Measurements from ENCODE around the gene AGER.

The AGER gene

DNA sequence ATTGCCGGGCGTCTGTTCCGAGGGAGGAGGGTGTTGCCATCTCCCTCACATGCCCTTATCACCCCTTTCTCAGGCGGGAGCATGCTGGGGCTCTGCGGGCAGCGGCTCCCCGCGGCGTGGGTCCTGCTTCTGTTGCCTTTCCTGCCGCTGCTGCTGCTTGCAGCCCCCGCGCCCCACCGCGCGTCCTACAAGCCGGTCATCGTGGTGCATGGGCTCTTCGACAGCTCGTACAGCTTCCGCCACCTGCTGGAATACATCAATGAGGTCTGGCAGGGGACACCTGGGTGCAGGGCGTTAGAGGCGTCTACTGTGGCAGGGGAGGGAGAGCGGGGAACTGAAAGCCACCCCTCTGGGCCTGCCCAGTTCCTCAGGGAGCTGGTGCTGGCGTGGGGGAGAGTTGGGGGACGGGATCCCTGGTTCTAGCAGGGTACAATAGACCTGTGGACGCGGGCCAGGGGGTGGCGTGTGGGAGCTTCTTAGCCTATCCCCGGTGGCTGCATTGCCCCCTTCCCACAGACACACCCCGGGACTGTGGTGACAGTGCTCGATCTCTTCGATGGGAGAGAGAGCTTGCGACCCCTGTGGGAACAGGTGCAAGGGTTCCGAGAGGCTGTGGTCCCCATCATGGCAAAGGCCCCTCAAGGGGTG, 29.4 kb downstream of the AGER start:
- no peak for TF ChIP-seq EZH2phosphoT487 (conservative IDR thresholded peaks at IDR 0.05; ENCODE audit: low read length)
- TF ChIP-seq, protein P1, sequence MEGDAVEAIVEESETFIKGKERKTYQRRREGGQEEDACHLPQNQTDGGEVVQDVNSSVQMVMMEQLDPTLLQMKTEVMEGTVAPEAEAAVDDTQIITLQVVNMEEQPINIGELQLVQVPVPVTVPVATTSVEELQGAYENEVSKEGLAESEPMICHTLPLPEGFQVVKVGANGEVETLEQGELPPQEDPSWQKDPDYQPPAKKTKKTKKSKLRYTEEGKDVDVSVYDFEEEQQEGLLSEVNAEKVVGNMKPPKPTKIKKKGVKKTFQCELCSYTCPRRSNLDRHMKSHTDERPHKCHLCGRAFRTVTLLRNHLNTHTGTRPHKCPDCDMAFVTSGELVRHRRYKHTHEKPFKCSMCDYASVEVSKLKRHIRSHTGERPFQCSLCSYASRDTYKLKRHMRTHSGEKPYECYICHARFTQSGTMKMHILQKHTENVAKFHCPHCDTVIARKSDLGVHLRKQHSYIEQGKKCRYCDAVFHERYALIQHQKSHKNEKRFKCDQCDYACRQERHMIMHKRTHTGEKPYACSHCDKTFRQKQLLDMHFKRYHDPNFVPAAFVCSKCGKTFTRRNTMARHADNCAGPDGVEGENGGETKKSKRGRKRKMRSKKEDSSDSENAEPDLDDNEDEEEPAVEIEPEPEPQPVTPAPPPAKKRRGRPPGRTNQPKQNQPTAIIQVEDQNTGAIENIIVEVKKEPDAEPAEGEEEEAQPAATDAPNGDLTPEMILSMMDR (IDR thresholded peaks at IDR 0.05; ENCODE audit: insufficient read depth, low read length, poor library complexity, severe bottlenecking), result peak; percentile 85
- Histone ChIP-seq H4K20me1 (ENCODE audit: low read depth, low read length) (no peaks in the 10 kb centered on the region), H3K9ac (ENCODE audit: low read length) (peak overlapping the region; percentile 61), H3K36me3 (ENCODE audit: low read length) (0 out of 2 replicates have a peak, but pooled peaks cover 3% of the 10 kb centered on the region), H3K4me3 (ENCODE audit: insufficient read depth, low read length, poor library complexity, severe bottlenecking) (peak overlapping the region; percentile 61), H3K9me3 (ENCODE audit: insufficient read depth, low read length) (no peaks in the 10 kb centered on the region), H3K4me2 (ENCODE audit: low read depth, low read length, poor library complexity, severe bottlenecking) (peak overlapping the region; percentile 62), H3F3A (ENCODE audit: insufficient read depth) (peaks cover 8% of the 10 kb centered on the region; the same call in 1 of the 2 replicates), H3K79me2 (ENCODE audit: insufficient read depth, low read length) (no peaks in the 10 kb centered on the region), H2AFZ (ENCODE audit: low read depth, low read length, severe bottlenecking) (peak overlapping the region; percentile 78), H3K27me3 (ENCODE audit: low read length) (no peaks in the 10 kb centered on the region), H3K27ac (ENCODE audit: low read depth, low read length) (no peak overlapping the region), H3K9me2 (replicated peaks; ENCODE audit: insufficient read depth, low read length) (no peaks in the 10 kb centered on the region)

DNA sequence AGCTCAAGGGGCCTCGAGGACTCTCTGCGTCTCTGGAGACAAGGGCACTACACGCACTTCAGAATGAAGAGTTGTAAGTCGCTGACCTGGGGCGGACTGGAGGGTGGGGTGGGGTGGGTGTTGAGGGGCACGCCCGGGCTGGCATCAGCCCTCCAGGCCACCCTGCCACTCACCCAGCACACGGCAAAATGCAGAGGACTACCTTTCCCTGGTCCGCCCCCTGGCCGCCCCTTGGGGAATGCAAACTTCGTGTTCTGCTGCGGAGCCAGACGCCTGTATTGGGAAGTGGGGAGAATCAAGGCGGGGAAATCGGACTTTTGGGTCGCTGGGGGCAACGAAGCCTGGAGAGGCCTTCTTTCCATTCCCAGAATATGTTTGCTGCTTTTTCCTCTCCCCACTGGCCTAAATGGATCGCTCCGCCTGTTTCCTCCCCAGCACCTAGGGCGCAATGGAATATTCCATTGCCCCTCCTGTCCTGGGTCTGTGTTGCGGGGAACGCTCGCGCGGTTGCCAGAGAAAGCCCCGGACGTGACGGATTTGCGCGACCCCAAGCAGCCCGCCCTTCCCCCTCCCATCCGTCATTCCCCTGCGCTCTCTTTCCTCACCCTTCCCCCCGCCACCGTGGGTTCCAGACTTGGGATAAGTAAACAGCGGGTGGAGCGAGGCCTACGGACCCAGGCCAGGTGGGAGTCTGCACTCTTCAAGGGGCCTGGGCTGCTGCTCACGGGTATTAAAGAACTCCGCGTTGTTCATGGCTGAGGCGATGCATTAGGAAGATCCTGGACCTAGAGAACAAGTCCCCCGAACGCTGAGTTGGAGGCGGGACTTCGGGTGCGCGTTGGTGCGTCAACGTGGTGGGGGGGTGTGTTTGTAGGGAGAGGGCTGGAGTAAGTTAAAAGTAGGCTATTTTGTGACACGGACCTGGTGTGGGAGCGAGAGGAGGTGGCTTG, 30.2 kb downstream of the AGER start, which contains the start of gene PPT2:
Gene PPT2, plus strand, starts transcription at position 578 of the 950 bp plus-strand sequence. CDS start 454 bp downstream, outside the sequence.
- no peaks in the 10 kb centered on the region for H3K27me3 ChIP-seq (ENCODE audit: low read length)

DNA sequence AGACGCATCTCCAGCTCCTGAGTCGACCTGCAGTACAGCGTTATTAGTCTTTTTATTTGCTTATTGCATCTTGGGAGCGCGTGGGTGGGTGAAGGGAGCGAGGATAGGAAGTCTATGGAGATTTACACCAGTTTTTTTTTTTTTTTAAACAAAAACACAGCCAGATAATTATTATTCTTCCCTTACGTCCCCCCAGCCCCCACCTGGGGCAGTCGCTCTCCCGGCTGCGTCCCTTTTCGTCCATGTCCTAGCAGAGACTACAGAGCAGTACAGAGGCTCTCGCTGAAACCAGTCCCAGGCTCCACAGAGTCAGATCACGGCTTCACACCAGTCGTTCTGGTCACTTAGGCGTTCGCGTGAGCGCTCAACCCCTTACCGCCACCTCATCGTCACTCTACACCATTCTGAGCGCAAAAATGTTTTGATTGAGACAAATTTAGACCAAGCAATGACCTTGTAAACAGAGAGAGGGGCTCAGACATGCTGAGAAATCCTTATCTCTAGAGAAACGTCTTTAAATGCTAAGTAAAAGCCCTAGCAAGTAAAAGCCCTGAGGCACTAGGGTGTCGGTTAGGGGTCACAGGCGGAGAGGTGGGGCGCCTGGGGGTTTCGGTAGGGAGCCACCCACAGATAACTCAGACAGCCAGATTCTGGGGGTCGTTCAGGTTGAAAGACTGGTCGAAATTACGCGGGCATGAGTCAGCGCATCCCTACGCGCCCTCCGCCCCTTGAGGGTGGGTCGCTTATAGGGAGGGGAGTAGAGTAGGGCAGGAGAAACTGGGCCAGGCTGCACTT, 31.1 kb downstream of the AGER start:
- Histone ChIP-seq H3K9me3 (ENCODE audit: insufficient read depth, low read length) (no peaks in the 10 kb centered on the region), H3K27ac (ENCODE audit: low read depth, low read length) (no peak overlapping the region), H3K9me2 (replicated peaks; ENCODE audit: insufficient read depth, low read length) (no peaks in the 10 kb centered on the region), H3K36me3 (ENCODE audit: low read length) (no peaks in the 10 kb centered on the region), H3K9ac (ENCODE audit: low read length) (no peak overlapping the region), H3F3A (ENCODE audit: insufficient read depth) (peaks cover 8% of the 10 kb centered on the region; the same call in 1 of the 2 replicates), H2AFZ (ENCODE audit: low read depth, low read length, severe bottlenecking) (peak overlapping the region; percentile 78), H3K4me3 (ENCODE audit: insufficient read depth, low read length, poor library complexity, severe bottlenecking) (no peak overlapping the region), H4K20me1 (ENCODE audit: low read depth, low read length) (no peaks in the 10 kb centered on the region), H3K79me2 (ENCODE audit: insufficient read depth, low read length) (no peaks in the 10 kb centered on the region), H3K27me3 (ENCODE audit: low read length) (no peaks in the 10 kb centered on the region), H3K4me2 (ENCODE audit: low read depth, low read length, poor library complexity, severe bottlenecking) (no peak overlapping the region)
- TF ChIP-seq, protein P1 (IDR thresholded peaks at IDR 0.05; ENCODE audit: insufficient read depth, low read length, poor library complexity, severe bottlenecking), result no peak
- TF ChIP-seq EZH2phosphoT487 (conservative IDR thresholded peaks at IDR 0.05; ENCODE audit: low read length), result no peak

More for the DNA sequence above, 30.2 kb downstream of the AGER start, which contains the start of gene PPT2:
- peak within 1 kb of the TSS; percentile 62 for H3K4me2 ChIP-seq (ENCODE audit: low read depth, low read length, poor library complexity, severe bottlenecking)
- H3K9me2 ChIP-seq (replicated peaks; ENCODE audit: insufficient read depth, low read length), result no peaks in the 10 kb centered on the region
- H3K36me3 ChIP-seq (ENCODE audit: low read length), result 0 out of 2 replicates have a peak, but pooled peaks cover 3% of the 10 kb centered on the region
- H4K20me1 ChIP-seq (ENCODE audit: low read depth, low read length), result no peaks in the 10 kb centered on the region
- no peak within 1 kb of the TSS for H3K27ac ChIP-seq (ENCODE audit: low read depth, low read length)
- no peaks in the 10 kb centered on the region for H3K9me3 ChIP-seq (ENCODE audit: insufficient read depth, low read length)
- H3K9ac ChIP-seq (ENCODE audit: low read length), result peak within 1 kb of the TSS; percentile 61
- H3K4me3 ChIP-seq (ENCODE audit: insufficient read depth, low read length, poor library complexity, severe bottlenecking), result peak within 1 kb of the TSS; percentile 61
- peaks cover 8% of the 10 kb centered on the region; the same call in 1 of the 2 replicates for H3F3A ChIP-seq (ENCODE audit: insufficient read depth)
- H2AFZ ChIP-seq (ENCODE audit: low read depth, low read length, severe bottlenecking), result peak within 1 kb of the TSS; percentile 78
- TF ChIP-seq EZH2phosphoT487 (conservative IDR thresholded peaks at IDR 0.05; ENCODE audit: low read length), result no peak
- TF ChIP-seq, protein P1 (IDR thresholded peaks at IDR 0.05; ENCODE audit: insufficient read depth, low read length, poor library complexity, severe bottlenecking), result no peak
- H3K79me2 ChIP-seq (ENCODE audit: insufficient read depth, low read length), result no peaks in the 10 kb centered on the region

All from SU-DHL-6 (cell line).